Measurements from ENCODE around the gene PLEKHH2.

The PLEKHH2 gene

DNA sequence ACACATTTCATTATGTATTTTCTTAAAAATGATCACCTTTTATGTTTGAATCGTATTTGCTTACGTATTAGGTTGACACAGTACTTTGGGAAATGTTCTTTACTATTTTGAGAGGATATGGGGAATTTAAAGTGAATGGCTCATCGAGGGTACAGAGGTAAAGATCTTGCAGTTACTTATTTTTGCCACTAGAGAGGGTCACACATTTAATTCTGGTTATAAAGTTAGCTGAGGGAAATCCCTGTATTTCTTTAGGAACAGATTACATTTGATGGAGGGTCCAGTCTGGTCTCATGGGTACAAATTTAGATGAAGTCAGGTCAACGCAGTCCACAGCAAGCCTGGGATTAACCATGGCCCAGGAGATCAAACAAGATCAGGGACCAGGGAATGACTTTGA, 161.2 kb downstream of the PLEKHH2 start:
- DNase-seq, result no peak
- no peak overlapping the region for H3K4me3 Mint-ChIP-seq
- H3K27ac Mint-ChIP-seq, result no peak overlapping the region
- no peaks in the 10 kb centered on the region for H3K27me3 Mint-ChIP-seq
- H3K9me3 Mint-ChIP-seq, result no peaks in the 10 kb centered on the region
- no peak for ATAC-seq (replicated peaks)
- no peaks in the 10 kb centered on the region for H3K4me1 Mint-ChIP-seq (ENCODE audit: low read depth in 2 of 2)
- peaks cover 8% of the 10 kb centered on the region for H3K36me3 Mint-ChIP-seq (ENCODE audit: insufficient read depth)

GRCh38 chr2:43800894-43801293, 163.8 kb downstream of the PLEKHH2 start:
- H3K4me3 Mint-ChIP-seq, result no peak overlapping the region
- no peaks in the 10 kb centered on the region for H3K27me3 Mint-ChIP-seq

GRCh38 chr2:43802135-43802534, 165.1 kb downstream of the PLEKHH2 start:
- Mint-ChIP-seq H3K4me3 (no peak overlapping the region), H3K27me3 (no peaks in the 10 kb centered on the region), H3K4me1 (ENCODE audit: low read depth in 2 of 2) (no peaks in the 10 kb centered on the region), H3K9me3 (no peaks in the 10 kb centered on the region), H3K27ac (no peak overlapping the region), H3K36me3 (ENCODE audit: insufficient read depth) (peaks cover 3% of the 10 kb centered on the region)
- DNase-seq (no peak), ATAC-seq (replicated peaks) (no peak)

More at GRCh38 chr2:43800894-43801293, 163.8 kb downstream of the PLEKHH2 start:
- Mint-ChIP-seq H3K4me1 (ENCODE audit: low read depth in 2 of 2) (no peaks in the 10 kb centered on the region), H3K9me3 (no peaks in the 10 kb centered on the region), H3K27ac (no peak overlapping the region), H3K36me3 (ENCODE audit: insufficient read depth) (peaks cover 3% of the 10 kb centered on the region)
- DNase-seq (no peak), ATAC-seq (replicated peaks) (no peak)

- Mint-ChIP-seq H3K27me3 (no peaks in the 10 kb centered on the region), H3K36me3 (ENCODE audit: insufficient read depth) (peaks cover 3% of the 10 kb centered on the region), H3K9me3 (no peaks in the 10 kb centered on the region), H3K4me1 (ENCODE audit: low read depth in 2 of 2) (no peaks in the 10 kb centered on the region), H3K27ac (no peak overlapping the region), H3K4me3 (no peak overlapping the region)
- ATAC-seq (replicated peaks) (no peak), DNase-seq (no peak)
Observed at GRCh38 chr2:43803113-43803512, 166.1 kb downstream of the PLEKHH2 start.

DNA sequence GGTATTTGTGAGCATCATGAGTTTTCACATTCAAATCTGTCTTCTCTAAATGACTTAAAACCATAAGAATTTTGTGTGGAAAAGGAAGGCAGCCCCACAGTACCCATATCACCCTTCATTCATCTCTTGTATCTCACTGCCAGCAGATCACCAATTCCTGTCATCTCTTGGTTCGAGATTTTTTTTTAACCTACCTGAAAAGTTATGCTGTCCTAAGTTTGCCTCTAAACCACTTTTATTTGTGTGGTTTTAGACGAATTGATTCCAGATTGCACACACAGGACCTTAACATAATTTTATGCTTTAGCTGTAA, 169.6 kb downstream of the PLEKHH2 start:
- H3K9me3 Mint-ChIP-seq, result no peaks in the 10 kb centered on the region
- H3K4me3 Mint-ChIP-seq, result no peak overlapping the region
- peaks cover 3% of the 10 kb centered on the region for H3K36me3 Mint-ChIP-seq (ENCODE audit: insufficient read depth)
- DNase-seq (no peak), ATAC-seq (replicated peaks) (no peak)
- no peaks in the 10 kb centered on the region for H3K27me3 Mint-ChIP-seq
- H3K27ac Mint-ChIP-seq, result no peak overlapping the region
- no peaks in the 10 kb centered on the region for H3K4me1 Mint-ChIP-seq (ENCODE audit: low read depth in 2 of 2)

DNA sequence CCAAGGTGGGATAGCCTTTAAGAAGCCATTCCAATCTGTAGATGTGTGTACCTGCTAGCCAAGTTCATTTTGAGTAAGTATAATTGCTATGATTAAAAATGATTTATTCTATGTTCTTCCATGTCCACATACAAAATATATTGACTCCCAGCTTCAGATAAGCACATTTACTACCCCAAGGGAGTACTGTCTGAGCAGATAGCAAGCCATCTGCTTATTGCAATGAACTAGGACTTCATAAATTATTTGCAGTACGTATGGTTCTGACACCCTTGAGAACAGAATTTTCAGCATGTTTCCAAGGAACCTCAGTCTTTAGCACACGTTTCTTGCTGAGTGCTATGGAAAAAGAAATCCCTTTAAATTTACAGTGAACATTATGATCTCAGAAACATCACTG, 173.4 kb downstream of the PLEKHH2 start:
- Mint-ChIP-seq H3K9me3 (no peaks in the 10 kb centered on the region), H3K36me3 (ENCODE audit: insufficient read depth) (no peaks in the 10 kb centered on the region), H3K4me1 (ENCODE audit: low read depth in 2 of 2) (no peaks in the 10 kb centered on the region), H3K27me3 (no peaks in the 10 kb centered on the region), H3K4me3 (no peak overlapping the region), H3K27ac (no peak overlapping the region)
- no peak for DNase-seq
- no peak for ATAC-seq (replicated peaks)

DNA sequence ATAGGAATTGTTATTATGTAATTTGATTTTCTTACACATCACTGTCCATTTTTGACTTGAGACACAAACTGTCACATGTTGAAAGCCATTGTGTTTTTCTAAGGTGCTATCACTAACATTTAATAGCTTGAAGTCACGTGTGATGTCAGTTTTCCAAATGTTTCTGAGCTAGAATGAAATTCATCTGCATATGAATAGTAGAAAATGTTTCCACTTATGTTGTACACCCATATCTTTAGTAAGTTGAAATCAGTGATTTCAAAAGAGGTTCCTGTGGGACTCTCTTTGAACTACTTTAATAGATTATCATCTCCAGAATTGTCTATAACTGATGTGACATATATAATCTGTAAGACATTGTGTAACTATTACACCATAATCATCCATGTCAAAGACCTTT, 173.8 kb downstream of the PLEKHH2 start:
- H3K27ac Mint-ChIP-seq, result no peak overlapping the region
- H3K4me3 Mint-ChIP-seq, result no peak overlapping the region
- H3K27me3 Mint-ChIP-seq, result peaks cover 0 to 3% of the 10 kb centered on the region in 2 donors
- DNase-seq, result no peak
- H3K9me3 Mint-ChIP-seq, result no peaks in the 10 kb centered on the region
- no peaks in the 10 kb centered on the region for H3K36me3 Mint-ChIP-seq (ENCODE audit: insufficient read depth)
- H3K4me1 Mint-ChIP-seq (ENCODE audit: low read depth in 2 of 2), result no peaks in the 10 kb centered on the region
- ATAC-seq (replicated peaks), result no peak

GRCh38 chr2:43812006-43812405, 174.9 kb downstream of the PLEKHH2 start:
- H3K9me3 Mint-ChIP-seq, result no peaks in the 10 kb centered on the region
- no peak overlapping the region for H3K4me3 Mint-ChIP-seq
- H3K27me3 Mint-ChIP-seq, result peaks cover 0 to 8% of the 10 kb centered on the region in 2 donors
- no peaks in the 10 kb centered on the region for H3K4me1 Mint-ChIP-seq (ENCODE audit: low read depth in 2 of 2)
- no peak for DNase-seq
- no peaks in the 10 kb centered on the region for H3K36me3 Mint-ChIP-seq (ENCODE audit: insufficient read depth)
- H3K27ac Mint-ChIP-seq, result no peak overlapping the region
- no peak for ATAC-seq (replicated peaks)

DNA sequence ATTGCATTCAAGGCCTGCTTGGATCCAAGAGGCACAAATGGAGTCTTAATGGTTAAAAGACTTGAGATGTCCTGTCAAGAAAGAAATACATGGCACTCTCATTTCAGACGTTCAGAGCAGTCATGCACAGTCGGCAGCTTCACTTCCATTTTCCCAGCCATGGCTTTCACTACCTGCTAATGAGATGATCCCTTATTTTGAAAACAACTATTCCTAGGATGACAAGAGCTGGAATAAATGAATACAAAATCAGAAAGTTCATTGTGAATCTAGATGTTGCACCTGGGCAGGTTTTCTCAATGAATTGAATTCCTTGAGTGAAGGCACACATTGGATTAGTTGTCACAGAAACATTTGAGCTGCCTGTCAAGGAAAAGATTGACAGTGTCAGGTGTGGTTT, 175.9 kb downstream of the PLEKHH2 start:
- Mint-ChIP-seq H3K4me1 (ENCODE audit: low read depth in 2 of 2) (no peaks in the 10 kb centered on the region), H3K27ac (no peak overlapping the region), H3K4me3 (no peak overlapping the region), H3K27me3 (peaks cover 0 to 8% of the 10 kb centered on the region in 2 donors), H3K36me3 (ENCODE audit: insufficient read depth) (no peaks in the 10 kb centered on the region), H3K9me3 (no peaks in the 10 kb centered on the region)
- DNase-seq (no peak), ATAC-seq (replicated peaks) (no peak)

- ATAC-seq (replicated peaks) (no peak), DNase-seq (no peak)
- no peak overlapping the region for H3K27ac Mint-ChIP-seq
Observed at GRCh38 chr2:43814711-43815110, 177.7 kb downstream of the PLEKHH2 start.

More at GRCh38 chr2:43814711-43815110, 177.7 kb downstream of the PLEKHH2 start:
- Mint-ChIP-seq H3K4me3 (no peak overlapping the region), H3K9me3 (no peaks in the 10 kb centered on the region), H3K27me3 (peaks cover 0 to 8% of the 10 kb centered on the region in 2 donors), H3K36me3 (ENCODE audit: insufficient read depth) (no peaks in the 10 kb centered on the region), H3K4me1 (ENCODE audit: low read depth in 2 of 2) (no peaks in the 10 kb centered on the region)
